ENCODE measurements around the gene GOLGA8O. TPM values are rescaled to one million over a fixed set of nuclear protein-coding genes. Genes with fewer than 3 reads are reported as not detected.

The GOLGA8O gene, protein sequence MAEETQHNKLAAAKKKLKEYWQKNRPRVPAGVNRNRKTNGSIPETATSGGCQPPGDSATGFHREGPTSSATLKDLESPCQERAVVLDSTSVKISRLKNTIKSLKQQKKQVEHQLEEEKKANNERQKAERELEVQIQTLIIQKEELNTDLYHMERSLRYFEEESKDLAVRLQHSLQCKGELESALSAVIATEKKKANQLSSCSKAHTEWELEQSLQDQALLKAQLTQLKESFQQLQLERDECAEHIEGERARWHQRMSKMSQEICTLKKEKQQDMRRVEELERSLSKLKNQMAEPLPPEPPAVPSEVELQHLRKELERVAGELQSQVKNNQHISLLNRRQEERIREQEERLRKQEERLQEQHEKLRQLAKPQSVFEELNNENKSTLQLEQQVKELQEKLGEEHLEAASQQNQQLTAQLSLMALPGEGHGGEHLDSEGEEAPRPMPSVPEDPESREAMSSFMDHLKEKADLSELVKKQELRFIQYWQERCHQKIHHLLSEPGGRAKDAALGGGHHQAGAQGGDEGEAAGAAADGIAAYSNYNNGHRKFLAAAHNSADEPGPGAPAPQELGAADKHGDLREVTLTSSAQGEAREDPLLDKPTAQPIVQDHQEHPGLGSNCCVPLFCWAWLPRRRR
- total RNA-seq (2022; extraction: Qiagen RNA extraction) = 0.24 to 0.51 TPM (median 0.30 TPM) in 5 replicates

DNA sequence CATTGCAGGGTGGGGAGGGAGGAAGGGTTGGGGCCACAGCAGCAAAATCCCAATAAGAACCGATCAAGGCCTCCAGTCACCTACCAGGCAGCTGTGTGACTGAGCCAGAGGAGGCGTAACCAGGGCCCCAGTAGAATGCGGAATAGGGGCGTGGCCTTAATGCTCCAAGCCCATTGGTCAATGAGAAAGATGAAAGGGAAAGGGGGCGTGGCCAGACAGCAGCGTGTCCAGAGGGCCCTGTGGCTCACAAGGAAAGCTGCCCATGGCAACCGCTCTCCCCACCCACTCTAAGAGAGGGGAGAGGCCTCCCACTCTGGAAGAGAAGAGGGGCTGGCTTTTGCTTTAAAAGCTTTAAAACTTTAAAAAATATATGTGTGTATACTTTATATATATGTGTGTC lies at the start of gene GOLGA8O:
Gene GOLGA8O, minus strand, starts transcription at position 101 of the 400 bp plus-strand sequence. Its CDS starts 98 bp downstream, at position 3.

DNA sequence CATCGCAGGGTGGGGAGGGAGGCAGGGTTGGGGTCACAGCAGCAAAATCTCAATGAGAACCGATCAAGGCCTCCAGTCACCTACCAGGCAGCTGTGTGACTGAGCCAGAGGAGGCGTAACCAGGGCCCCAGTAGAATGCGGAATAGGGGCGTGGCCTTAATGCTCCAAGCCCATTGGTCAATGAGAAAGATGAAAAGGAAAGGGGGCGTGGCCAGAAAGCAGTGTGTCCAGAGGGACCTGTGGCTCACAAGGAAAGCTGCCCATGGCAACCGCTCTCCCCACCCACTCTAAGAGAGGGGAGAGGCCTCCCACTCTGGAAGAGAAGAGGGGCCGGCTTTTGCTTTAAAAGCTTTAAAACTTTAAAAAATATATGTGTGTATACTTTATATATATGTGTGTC lies 52.2 kb downstream of the GOLGA8O start, which contains the start of gene GOLGA8K:
Gene GOLGA8K, minus strand, starts transcription at position 101 of the 400 bp plus-strand sequence. Its CDS starts 98 bp downstream, at position 3.

Other genes starting within 250 kb of the GOLGA8O start
- 0.31 to 1.2 TPM (median 0.75 TPM) in 5 replicates for gene GOLGA8K, start 52.3 kb downstream of the GOLGA8O start, total RNA-seq (2022; extraction: Qiagen RNA extraction)
- gene GOLGA8N, start 137.8 kb upstream of the GOLGA8O start, total RNA-seq (2022; extraction: Qiagen RNA extraction) = 0.95 to 2.1 TPM (median 1.2 TPM) in 5 replicates
- 45.6 to 92.6 TPM (median 60.3 TPM) in 5 replicates for gene ARHGAP11A, start 159.9 kb upstream of the GOLGA8O start, total RNA-seq (2022; extraction: Qiagen RNA extraction)
- gene SCG5, start 186.1 kb upstream of the GOLGA8O start, total RNA-seq (2022; extraction: Qiagen RNA extraction) = 1.4 to 2.1 TPM (median 1.9 TPM) in 5 replicates

Measured in A549 treated with AZD2906 at 1 μM for 4 hours (cell line).